Hematopoietic multipotent progenitor cell treated with erythropoietin and hydrocortisone succinate and interleukin-3 and kit ligand, for 6 days (in vitro differentiated cells): ENCODE measurements around the gene VAV1.
"Not testable (repeated sequence)": the region's sequence is repeated elsewhere in the genome, so short reads cannot be mapped to it uniquely, and the experiment has no call there.

Experiments used
- DNase-seq: peaks from one replicate; pipeline ENCODE4 v3.0.0-alpha.2; 2015

VAV1 gene

DNA sequence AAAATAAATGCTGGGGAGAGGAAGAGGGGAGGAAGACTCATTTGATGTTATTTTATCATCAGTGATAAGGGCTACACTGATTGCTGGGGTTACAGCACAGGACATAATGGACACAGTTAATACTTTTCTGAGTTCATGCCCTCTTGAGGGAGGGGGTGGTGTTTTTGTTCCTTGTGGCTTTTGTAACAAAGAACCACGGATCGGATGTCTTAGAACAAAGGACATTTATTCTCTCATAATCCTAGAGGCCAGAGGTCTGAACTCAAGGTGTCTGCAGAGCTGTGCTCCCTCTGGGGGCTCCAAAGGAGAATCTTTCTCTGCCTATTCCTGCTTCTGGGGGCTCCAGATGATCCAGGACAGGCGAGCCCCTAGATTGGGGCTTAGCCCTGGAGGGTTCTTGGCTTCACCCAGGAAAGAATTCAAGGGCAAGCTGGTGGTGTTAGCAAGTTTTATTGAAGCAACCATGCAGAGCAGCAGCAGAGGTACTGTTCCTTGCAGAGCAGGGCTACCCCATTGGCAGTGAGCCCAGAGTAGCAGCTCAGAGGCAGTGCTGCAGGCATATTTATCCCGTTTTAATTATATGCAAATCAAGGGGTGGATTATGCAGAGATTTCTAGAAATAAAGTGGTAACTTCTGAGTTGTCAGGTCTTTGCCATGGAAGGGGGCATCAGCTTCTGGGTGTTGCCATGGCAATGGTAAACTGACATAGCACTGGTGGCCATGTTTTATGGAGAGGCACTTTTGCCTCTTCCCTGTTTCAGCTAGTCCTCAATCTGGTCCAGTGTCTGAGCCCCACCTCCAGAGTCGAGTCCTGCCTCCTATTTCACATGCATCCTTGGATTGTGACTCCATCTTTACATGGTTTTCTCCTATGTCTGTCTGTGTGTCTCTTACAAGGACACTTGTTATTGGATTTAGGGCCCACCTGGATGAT, 18.0 kb downstream of the VAV1 start:
- no peak for DNase-seq

DNA sequence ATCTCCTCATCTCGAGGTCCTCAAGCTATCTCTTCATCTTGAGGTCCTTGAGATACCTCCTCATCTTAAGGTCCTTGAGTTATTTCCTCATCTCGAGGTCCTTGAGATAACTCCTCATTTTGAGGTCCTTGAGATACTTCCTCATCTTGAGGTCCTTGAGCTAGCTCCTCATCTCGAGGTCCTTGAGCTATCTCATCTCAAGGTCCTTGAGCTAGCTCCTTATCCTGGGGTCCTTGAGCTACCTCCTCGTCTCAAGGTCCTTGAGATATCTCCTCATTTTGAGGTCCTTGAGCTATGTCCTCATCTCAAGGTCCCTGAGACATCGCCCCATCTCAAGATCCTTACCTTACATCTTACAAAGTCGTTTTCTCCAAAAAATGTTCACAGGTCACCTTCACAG, 18.7 kb downstream of the VAV1 start:
- DNase-seq, result no peak

DNA sequence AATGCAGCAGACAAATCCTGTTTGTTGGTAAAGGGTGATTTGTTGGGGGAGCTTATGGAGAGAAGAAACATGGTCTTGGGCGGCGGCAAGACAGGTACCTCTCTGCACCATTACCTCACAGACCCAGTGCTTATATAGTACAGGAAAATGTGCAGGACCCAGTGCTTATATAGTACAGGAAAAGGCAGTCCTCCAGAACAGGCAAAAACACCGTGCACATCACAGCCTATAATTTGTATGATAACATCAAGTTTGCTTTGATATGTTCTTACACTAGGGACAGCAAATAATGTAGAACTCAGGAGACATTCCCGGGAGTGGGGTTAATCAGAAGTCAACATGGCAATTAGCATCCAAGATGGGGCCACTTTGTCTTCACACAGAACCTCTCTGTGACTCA, 20.9 kb downstream of the VAV1 start:
- no peak for DNase-seq

DNA sequence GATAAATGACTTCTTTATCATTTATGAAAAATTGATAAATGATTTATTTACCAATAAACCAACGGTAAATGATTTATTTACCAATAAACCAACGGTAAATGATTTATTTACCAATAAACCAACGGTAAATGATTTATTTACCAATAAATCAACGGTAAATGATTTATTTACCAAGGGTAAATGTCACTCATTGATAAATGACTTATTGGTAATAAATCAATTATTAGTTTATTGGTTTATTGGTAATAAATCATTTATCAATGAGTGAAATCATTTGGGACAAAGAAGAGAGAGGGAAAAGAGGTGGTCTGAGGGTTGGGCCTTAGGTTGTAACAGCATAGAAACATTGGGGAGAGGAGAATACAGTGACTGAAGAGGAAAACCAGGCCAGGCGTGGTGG, 21.5 kb downstream of the VAV1 start:
- DNase-seq, result no peak

DNA sequence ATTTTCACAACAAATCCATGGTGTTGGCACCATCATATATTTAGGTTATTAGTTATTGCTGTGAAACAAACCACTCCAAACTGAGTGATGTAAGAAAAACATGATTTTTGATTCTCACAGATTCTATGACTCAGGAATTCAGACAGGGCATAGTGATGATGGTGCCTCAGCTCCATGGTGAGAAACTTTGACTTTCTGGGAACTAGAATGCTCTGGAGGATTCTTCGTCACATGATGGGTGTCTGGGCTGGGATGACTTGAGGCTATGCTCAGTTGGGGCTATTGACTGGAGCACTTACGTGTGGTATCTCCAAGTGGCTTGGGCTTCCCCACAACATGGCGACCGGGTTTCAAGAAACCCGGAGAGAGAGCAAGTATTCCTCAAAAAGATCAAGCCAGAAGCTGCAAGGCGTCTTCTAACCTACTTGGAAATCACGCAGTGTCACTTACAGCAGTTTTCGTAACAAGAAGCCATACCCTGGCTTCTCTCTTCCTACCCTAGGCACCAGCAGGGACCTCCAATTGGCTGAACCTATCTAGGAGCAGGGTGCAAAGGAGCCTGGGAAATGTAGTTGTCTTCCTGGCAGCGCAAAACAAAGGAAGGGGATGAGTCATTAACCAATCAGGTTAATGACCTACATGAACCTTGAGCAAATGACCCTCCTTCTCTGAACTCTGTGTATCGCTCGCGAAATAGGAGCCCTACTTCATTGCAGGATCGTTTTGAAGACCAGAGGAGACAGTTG, 22.4 kb downstream of the VAV1 start:
- no peak for DNase-seq

DNA sequence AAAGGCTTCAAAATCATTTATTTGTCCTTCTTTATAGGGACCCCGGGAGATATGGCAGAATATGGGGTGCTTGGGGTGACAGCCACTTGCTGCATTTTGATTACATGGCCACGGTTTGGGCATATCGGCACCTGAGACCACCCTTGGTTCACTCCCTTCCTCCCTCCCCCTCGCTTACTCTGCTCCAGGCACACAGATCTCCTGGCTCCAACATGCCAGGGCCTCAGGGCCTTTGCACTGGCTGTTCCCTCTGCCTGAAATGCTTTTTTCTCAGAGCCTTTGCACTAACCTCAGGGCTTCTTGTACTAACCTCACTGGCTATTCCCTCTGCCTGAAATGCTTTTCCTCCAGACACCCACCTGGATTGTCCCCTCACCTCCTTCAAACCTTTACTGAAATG, 23.8 kb downstream of the VAV1 start:
- no peak for DNase-seq

DNA sequence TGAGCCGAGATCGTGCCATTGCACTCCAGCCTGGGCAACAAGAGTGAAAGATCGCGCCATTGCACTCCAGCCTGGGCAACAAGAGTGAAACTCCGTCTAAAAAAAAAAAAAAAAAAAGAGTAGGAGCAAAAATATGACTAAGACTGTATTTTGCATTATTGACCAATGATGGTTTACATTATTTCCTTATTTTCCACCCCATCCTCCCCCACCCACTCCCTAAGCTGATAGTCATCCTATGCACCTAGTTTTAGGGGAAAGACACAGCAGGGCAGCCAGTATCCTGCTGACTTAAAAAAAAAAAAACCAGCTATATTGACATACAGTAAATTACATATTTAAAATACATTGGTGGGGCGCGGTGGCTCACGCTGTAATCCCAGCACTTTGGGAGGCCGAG, 25.1 kb downstream of the VAV1 start:
- no peak for DNase-seq

DNA sequence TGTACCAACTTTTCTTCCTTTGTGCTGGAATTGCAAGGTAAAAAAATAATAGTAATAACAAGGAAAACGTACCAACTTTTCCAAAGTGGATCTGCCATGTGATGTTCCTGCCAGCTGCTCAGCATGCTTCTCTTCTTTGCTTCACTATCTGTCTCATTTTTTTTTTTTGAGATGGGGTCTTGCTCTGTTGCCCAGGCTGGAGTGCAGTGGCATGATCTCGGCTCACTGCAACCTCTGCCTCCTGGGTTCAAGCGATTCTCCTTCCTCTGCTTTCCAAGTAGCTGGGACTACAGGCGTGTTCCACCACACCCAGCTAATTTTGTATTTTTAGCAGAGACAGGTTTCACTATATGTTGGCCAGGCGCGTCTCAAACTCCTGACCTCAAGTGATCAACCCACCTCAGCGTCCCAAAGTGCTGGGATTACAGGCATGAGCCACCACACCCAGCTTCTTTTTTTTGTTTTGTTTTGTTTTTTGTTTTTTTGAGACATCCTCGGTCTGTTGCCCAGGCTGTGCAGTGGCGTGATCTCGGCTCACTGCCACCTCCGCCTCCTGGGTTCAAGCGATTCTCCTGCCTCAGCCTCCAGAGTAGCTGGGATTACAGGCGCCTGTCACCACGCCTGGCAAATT, 27.8 kb downstream of the VAV1 start:
- DNase-seq, result not testable (repeated sequence)

DNA sequence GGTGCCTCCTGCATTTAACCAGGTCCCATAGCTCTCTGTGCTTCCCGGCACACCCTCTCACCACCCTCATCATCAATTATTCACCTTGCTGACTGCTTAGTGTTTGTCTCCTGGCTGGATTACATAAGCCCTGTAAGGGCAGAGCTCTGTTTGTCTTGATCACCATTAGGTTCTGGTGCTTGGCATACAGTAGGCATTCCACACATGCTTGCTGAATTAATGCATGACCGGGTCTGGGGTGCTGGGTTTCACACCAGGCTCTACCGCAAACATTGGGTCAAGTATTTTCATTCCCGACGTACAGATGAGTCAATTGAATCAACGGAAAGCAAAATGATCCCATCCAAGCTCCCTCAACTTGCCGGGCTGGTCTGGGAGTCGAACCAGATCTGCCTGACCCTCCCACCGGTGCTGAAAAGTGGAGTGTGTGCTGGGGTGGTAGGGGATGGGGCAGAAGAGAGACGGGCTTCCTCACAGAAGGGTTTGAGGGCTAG, 28.5 kb downstream of the VAV1 start:
- DNase-seq, result no peak

DNA sequence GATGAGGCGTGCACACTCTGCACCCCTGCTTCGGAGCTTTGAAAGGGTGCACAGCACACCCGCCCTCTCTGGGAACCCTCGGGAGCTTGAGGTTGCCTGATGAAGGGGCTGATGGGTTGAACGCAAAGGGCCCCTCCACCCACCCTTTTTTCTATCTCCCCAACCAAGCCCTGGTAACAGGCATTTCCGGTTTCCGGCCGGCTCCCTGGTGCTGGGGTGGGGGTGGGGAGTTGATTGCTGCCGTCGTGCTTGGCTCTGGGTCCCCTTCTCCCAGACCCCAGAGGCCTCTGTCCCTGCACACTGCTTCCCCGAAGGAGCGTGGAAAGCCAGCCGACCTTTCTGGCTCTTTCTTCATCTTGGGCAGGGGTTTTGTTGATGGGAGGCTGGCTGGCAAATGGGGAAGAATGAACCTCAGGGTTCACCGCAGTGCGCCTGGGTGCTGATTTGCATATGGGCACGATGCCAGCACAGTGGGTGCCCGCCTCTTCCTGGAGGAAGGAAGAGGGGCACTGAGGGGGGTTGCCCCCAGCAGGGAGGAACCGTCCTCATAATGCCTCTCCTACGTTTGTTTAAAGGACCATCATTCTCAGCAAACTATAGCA, 29.1 kb downstream of the VAV1 start:
- DNase-seq, result peak; percentile 96

DNA sequence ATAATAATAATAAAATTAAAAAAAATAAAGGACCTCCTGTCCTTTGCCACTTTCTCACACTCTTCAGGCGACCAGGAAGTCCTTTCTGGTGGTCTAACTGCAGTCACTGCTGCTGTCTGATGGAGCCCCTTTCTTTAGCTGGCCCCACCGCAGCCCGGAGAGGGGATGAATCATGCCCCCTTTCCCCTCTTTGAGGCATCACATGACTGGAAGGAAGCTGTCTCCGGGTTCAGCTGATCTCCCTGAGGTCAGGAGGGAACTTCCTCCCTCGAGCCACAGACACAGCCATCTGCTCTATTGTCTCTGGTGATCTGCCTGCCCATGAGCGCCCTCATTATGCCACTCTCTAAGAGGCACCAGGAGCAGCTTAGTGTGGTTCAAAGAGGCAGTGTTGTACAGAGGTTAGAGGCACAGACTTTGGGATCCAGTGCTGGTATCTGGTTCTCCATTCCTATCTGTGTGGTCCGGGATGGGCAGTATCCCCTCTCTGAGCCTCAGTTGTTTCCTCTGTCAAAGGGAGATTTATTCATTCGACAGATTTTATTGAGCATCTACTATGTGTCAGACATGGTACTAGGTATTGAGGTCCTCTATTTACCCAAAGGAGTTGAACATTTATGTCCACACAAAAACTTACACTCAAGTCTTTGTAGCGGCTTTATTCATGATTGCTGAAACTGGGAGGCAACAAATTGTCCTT, 30.0 kb downstream of the VAV1 start:
- peak; percentile 91 for DNase-seq

DNA sequence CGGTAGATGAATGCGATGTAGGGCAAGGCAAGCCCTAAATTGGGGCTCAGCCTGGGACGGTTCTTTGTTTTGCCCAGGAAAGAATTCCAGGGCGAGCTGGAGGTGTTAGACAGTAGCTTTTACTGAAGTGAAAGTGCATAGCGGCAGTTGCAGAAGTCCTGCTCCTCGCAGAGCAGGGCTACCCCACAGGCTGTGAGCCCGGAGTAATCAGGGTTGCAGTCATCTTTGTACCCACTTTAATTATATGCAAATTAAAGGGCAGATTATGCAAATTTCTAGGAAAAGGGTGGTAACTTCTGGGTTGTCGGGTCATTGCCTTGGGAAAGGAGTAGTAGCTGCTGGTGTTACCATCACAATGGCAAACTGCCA, 30.5 kb downstream of the VAV1 start:
- DNase-seq, result no peak

DNA sequence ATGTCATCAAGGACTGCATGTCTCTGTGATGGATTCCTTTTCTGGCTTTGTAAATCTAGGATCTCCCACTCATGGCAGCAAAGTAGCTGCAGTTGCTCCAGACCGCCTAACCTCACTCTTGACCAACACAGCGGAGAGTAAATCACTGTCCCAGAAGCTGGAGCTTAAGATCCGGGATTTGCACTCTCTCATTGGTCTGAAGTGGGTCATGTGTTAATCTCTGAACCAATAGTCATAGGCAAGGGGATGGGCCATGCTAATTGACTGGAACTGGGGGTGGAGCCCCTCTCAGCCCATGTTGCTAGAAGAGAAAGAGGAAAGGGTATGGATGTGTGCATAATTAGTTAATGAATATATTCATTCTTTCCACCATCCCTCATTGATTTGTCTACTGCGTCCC, 34.0 kb downstream of the VAV1 start:
- peak; percentile 26 for DNase-seq

DNA sequence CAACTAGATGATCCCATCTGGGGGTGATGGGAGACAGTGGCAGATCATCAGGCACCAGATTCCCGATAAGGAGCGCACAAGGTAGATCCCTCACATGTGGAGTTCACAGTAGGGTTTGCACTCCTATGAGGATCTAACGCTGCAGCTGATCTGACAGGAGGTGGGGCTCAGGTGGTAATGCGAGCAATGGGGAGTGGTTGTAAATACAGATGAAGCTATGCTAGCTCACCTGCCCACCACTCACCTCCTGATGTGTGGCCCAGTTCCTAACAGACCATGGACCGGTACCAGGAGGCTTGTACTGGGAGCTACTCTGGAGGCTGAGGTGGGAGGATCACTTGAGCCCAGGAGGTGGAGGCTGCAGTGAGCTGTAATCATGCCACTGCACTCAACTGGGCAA, 34.8 kb downstream of the VAV1 start:
- DNase-seq, result no peak

DNA sequence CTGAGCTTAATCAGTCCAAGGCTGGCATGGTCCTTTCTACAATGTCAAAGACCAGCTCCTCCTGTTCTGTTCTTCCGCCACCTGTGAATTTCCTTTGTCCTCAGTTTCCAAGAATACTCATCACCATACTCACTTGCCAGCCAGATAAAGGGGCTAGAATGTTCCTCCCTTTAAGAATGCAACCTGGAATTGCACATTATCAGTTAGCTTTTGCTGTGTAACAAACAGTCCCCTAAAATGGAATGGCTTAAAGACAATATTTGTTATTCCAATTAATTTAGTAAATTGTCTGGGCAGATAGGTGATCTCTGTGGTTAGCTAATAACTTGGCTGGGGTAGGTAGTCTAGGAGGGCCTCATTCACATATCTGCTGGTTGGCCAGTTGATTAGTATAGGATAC, 36.0 kb downstream of the VAV1 start:
- no peak for DNase-seq

DNA sequence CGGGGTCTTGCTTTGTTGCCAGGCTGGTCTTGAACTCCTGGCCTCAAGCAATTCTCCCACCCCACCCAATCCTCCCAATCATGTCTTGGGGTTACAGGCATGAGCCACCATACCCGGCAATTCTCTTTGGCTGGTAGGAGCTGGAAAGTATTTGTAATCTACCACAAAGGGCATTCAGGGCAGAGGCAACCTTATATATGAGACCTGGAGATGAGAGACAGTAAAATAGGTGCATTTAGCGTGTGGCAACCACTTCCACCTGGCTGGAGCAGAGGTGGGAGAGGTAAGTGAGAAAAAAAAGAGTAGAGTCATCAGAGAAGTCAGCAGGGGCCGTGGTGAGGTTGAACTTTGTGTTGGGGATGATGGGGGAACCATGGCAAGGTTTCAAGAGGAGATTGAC, 36.8 kb downstream of the VAV1 start:
- no peak for DNase-seq

DNA sequence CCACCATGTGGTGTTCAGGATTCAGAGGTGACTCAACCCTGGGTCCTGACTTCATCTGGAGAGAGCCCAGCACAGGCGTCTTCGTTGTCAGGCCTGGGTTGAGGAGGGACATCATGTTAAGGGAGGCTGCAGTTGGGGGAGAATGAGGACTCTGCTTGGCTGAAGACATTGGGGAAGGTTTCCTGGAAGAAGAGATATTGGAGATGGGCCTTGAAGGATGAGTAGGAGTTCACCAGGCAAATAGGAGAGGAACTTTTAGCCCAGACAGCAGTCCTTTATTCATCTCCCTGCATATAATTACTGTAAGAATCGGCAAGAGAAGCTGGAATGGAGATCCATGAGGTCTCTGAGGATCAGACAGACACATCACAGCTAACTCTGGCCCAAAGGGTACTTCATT, 38.9 kb downstream of the VAV1 start:
- DNase-seq, result no peak

DNA sequence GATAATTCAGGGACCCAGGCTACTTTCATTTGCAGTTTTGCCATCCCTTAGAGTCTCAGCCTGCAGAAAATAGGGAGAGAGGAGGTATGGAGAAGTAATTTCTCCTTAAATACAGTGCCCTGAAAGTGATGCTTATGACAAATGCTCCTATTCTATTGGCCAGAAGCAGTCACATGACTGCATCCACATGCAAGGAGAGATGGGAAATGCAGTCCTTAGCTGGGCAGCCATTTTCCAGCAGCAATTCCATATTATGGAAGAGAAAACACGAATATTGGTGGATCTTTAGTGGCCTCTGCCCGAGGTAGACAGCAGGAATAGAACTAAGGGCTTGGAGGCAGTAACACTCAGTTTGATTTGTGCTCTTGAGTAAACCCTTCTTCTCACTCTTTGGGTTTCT, 39.4 kb downstream of the VAV1 start:
- DNase-seq, result peak; percentile 71

DNA sequence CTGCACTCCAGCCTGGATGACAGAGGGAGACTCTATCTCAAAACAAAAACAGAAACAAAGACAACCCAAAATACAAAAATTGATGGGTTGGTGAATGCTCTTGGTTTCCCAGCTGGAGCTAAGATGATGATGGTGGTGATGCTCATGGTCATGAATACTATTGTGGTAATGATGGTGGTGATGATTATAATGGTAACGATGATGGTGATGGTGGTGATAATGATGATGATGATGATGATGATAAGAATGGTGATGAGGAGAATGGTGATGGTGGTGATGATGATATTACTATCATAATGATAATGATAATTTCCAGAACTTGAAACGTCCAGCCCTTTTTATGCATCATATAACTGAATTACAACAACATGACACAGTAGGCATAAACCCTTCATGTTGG, 40.1 kb downstream of the VAV1 start:
- DNase-seq, result no peak

DNA sequence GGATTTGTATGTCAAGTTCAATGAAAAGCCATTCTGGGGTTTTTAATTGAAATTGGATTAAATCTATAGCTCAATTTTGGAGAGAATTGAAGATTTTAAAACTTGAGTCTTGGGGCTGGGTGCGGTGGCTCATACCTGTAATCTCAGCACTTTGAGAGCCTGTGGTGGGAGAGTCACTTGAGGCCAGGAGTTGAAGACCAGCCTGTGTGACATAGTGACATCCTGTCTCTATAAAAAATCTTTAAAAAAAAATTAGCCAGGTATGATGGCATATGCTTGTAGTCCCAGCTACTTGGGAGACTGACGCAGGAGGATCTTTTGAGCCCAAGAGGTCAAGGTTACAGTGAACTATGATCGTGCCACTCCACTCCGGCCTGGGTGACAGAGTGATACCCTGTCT, 41.2 kb downstream of the VAV1 start:
- no peak for DNase-seq

DNA sequence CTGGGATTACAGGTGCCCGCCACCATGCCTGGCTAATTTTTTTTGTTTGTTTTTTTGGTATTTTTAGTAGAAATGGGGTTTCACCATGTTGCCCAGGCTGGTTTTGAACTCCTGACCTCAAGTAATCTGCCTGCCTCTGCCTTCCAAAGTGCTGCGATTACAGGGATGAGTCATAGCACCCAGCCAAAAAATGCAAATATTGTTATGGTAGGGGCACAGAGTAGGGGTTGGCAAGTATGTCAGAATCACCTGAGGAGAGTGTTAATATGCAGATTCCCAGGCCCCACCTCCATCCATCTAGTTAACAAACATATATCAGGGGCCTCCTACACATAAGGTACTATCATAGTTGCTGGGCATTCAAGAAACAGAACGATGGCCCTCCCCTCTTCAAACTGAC, 44.7 kb downstream of the VAV1 start:
- DNase-seq, result no peak

DNA sequence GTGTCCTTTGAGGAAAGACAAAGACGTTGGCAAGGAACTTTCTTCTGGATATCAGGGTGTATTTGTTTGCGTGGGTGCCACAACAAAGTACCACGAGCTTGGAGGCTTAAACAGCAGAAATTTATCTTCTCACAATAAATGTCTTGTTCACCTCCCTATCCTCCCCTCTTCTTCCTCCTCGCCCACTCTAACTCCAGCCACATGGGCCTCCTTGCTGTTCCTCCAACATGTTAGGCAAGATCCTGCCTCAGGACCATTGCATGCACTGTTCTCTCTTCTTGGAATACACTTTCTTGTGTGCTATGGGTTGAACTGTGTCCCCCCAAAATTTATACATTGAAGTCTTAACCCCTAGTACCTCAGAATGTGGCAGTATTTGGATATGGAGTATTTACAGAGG, 45.7 kb downstream of the VAV1 start:
- no peak for DNase-seq

DNA sequence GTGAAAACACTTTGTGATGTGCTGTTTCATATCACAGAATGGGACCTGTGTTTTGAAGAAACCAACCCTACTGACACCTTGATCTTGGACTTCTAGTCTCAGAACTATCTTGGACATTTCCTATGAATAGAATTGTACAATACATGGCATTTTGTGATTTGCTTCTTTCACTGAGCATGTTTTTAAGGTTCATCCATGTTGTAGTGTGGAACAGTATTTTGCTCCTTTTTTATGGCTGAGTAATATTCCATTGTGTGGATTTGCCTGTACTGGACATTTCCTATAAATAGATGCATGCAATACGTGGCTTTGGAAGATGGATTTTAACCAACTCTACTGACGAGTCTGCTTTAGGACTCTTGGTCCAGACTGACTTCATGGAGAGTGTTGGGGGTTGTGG, 46.8 kb downstream of the VAV1 start:
- DNase-seq, result no peak
